Esophagus muscularis mucosa (tissue), 3 donors: Measurements from ENCODE around the gene BRMS1.

Source experiments
- CTCF ChIP-seq, 3 experiments: fragments of 200-600 bp in 2 of 3; fragments of 450-650 bp in 1 of 3; sonication (generic) in 2 of 3; IDR thresholded peaks; one replicate each; pipeline ENCODE4 v1.5.1; 2017 to 2019; ENCODE audit warnings: antibody characterized with exemption in 3 of 3, mild to moderate bottlenecking in 2 of 3, moderate library complexity in 1 of 3
- POLR2A ChIP-seq: fragments of 450-650 bp; IDR thresholded peaks from one replicate; pipeline ENCODE4 v1.6.1; 2017; ENCODE audit warnings: antibody characterized with exemption, moderate library complexity, mild to moderate bottlenecking, low read depth

- TF ChIP-seq CTCF (IDR thresholded peaks at IDR 0.05) (peak in 2 of 3 experiments; percentile 34 to 43), POLR2A (no peak)
These were observed 8.4 kb downstream of the BRMS1 start, which contains the start of gene RIN1 for GRCh38 chr11:66336234-66337102.
